DOHH2 (cell line): Measurements from ENCODE around the gene NOX5.

Experiments used
- H3F3A ChIP-seq: fragments of 200-600 bp; sonication (generic), shearing (Covaris generic); 2 replicates; pipeline ENCODE4 v1.6.0; 2016; ENCODE audit warnings: antibody characterized with exemption, mild to moderate bottlenecking; ENCODE audit not compliant: control insufficient read depth, insufficient read depth
- H3K27ac ChIP-seq: fragments of 200-600 bp; sonication (generic); 2 replicates; pipeline ENCODE4 v1.5.1; 2014; ENCODE audit warnings: low read depth, mild to moderate bottlenecking, low read length, moderate library complexity
- H3K27me3 ChIP-seq: fragments of 200-600 bp; sonication (generic); 2 replicates; pipeline ENCODE4 v1.6.1; 2014; ENCODE audit warnings: mild to moderate bottlenecking, low read length, mixed read lengths; ENCODE audit not compliant: control insufficient read depth
- H3K36me3 ChIP-seq: fragments of 200-600 bp; sonication (generic); 2 replicates; pipeline ENCODE4 v1.6.1; 2014; ENCODE audit warnings: mild to moderate bottlenecking, low read length, moderate library complexity, mixed read lengths; ENCODE audit not compliant: control insufficient read depth
- H3K4me1 ChIP-seq: fragments of 200-600 bp; sonication (generic); 2 replicates; pipeline ENCODE4 v1.6.1; 2014; ENCODE audit warnings: mild to moderate bottlenecking, low read length, mixed read lengths; ENCODE audit not compliant: control insufficient read depth
- H3K4me2 ChIP-seq: fragments of 200-600 bp; sonication (generic); 2 replicates; pipeline ENCODE4 v1.6.0; 2014; ENCODE audit warnings: mild to moderate bottlenecking, low read length, moderate library complexity
- H3K4me3 ChIP-seq: fragments of 200-600 bp; sonication (generic); 2 replicates; pipeline ENCODE4 v1.5.1; 2014; ENCODE audit warnings: mild to moderate bottlenecking, low read length, mixed read lengths
- H3K79me2 ChIP-seq: fragments of 200-600 bp; sonication (generic); 2 replicates; pipeline ENCODE4 v1.6.1; 2014; ENCODE audit warnings: mild to moderate bottlenecking, low read length, mixed read lengths; ENCODE audit not compliant: control insufficient read depth
- H3K9me2 ChIP-seq: fragments of 200-600 bp; sonication (generic); replicated peaks from 2 replicates; pipeline ENCODE4 v1.6.1; 2014; ENCODE audit warnings: mild to moderate bottlenecking, low read length, mixed read lengths; ENCODE audit not compliant: control insufficient read depth
- H3K9me3 ChIP-seq: fragments of 200-600 bp; sonication (generic); 2 replicates; pipeline ENCODE4 v1.6.1; 2014; ENCODE audit warnings: antibody characterized with exemption, low read length, mixed read lengths; ENCODE audit not compliant: control insufficient read depth, insufficient read depth
- H4K20me1 ChIP-seq: fragments of 200-600 bp; sonication (generic); 2 replicates; pipeline ENCODE4 v1.6.0; 2014; ENCODE audit warnings: low read depth, mild to moderate bottlenecking, antibody characterized with exemption, low read length, moderate library complexity; ENCODE audit not compliant: control insufficient read depth, insufficient read depth
- EZH2phosphoT487 ChIP-seq: fragments of 200-600 bp; sonication (generic); IDR thresholded peaks from 2 replicates; pipeline ENCODE4 v1.6.1; 2017; ENCODE audit warnings: borderline replicate concordance, mild to moderate bottlenecking, antibody characterized with exemption, low read length, moderate library complexity, mixed read lengths
- TF ChIP-seq, protein P1 (sequence below): fragments of 200-600 bp; sonication (generic); IDR thresholded peaks from one replicate; pipeline ENCODE4 v1.5.1; 2014; ENCODE audit warnings: antibody characterized with exemption, mild to moderate bottlenecking, low read depth, low read length; ENCODE audit not compliant: poor library complexity, severe bottlenecking

The NOX5 gene

DNA sequence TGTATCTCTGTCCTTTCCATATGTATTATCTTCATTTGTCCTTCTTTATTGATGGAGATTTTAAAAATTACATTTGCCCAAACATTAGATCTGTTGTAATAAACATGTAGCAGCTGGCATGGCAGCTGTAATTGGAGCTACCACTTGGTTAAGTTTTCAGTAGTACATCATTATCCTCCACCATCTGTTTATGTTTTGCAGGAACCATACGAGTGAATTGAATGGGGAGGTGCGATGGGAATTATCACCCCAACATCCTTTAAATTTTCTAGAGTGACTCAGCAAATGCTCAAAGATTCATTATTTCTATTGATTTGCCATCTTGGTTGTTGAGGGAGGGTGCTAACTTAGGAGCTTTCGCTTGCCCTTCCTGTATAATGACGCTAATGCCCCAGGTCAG, 32.6 kb upstream of the NOX5 start:
- TF ChIP-seq EZH2phosphoT487 = no peak
- TF ChIP-seq, protein P1, sequence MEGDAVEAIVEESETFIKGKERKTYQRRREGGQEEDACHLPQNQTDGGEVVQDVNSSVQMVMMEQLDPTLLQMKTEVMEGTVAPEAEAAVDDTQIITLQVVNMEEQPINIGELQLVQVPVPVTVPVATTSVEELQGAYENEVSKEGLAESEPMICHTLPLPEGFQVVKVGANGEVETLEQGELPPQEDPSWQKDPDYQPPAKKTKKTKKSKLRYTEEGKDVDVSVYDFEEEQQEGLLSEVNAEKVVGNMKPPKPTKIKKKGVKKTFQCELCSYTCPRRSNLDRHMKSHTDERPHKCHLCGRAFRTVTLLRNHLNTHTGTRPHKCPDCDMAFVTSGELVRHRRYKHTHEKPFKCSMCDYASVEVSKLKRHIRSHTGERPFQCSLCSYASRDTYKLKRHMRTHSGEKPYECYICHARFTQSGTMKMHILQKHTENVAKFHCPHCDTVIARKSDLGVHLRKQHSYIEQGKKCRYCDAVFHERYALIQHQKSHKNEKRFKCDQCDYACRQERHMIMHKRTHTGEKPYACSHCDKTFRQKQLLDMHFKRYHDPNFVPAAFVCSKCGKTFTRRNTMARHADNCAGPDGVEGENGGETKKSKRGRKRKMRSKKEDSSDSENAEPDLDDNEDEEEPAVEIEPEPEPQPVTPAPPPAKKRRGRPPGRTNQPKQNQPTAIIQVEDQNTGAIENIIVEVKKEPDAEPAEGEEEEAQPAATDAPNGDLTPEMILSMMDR = no peak
- no peaks in the 10 kb centered on the region for H3K79me2 ChIP-seq
- H3F3A ChIP-seq = no peaks in the 10 kb centered on the region
- H3K27me3 ChIP-seq = peaks cover 4% of the 10 kb centered on the region; the same call in 1 of the 2 replicates
- no peak overlapping the region for H3K27ac ChIP-seq
- no peak overlapping the region for H3K4me2 ChIP-seq
- H3K9me2 ChIP-seq = no peaks in the 10 kb centered on the region
- H3K4me1 ChIP-seq = no peaks in the 10 kb centered on the region
- no peaks in the 10 kb centered on the region for H4K20me1 ChIP-seq
- no peak overlapping the region for H3K4me3 ChIP-seq
- no peaks in the 10 kb centered on the region for H3K9me3 ChIP-seq
- H3K36me3 ChIP-seq = no peaks in the 10 kb centered on the region

DNA sequence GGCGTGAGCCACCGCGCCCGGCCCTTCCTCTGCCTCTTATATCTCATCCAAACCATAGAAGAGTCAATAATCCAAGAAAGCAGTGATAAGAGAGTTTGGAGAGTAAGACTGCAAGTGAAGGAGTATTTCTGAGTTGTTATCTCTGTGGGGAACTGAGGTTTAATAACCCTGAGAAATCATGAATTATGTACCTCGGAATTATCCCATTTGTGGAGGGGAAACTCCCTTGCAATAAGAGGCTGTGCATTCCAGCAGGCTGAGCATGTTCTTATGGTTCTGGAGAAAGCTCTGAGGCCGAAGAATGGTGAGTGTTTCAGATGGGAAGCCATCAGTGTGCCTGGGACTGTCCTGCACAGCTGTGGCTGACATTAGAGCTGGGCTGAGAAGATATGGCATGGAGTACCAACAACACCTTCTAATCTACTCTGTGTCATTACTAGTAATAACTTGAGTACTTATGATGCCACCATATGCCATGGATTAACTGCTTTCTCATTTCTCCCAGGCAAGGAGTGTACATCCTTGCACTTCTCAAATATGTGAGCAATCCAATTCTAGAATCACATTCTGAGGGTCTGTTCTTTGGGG, 31.4 kb upstream of the NOX5 start:
- Histone ChIP-seq H3K36me3 (no peaks in the 10 kb centered on the region), H3K4me1 (no peaks in the 10 kb centered on the region), H3K79me2 (no peaks in the 10 kb centered on the region), H3K9me3 (no peaks in the 10 kb centered on the region), H3K4me2 (no peak overlapping the region), H3K27me3 (peaks cover 4% of the 10 kb centered on the region; the same call in 1 of the 2 replicates), H3F3A (no peaks in the 10 kb centered on the region), H3K4me3 (no peak overlapping the region), H3K9me2 (no peaks in the 10 kb centered on the region), H3K27ac (no peak overlapping the region), H4K20me1 (no peaks in the 10 kb centered on the region)
- no peak for TF ChIP-seq EZH2phosphoT487
- TF ChIP-seq, protein P1 = no peak

DNA sequence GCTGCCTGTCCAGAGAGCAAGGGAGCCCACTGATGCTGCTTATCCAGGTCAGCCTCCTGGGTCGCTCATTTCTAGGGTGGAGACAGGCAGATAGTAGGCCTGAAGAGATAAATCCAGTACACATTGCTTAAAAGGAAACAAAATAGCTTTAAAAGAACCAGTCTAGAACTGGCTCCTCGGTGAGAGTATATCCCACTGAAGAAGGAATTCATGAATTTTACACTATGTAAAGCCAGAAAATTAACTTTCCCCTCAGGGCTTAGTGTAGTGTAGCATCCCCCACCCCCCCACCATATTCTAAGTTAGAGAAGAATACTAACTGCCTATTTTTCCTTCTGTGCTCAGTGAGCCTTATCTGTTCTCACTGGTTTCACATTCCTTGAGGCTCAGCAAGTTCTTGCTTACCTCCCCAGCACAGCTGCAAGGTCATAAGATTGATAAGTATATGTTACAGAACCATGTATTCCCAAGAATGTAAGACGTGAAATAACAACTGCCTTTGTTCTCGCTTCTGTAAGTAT, 30.5 kb upstream of the NOX5 start:
- TF ChIP-seq EZH2phosphoT487 = no peak
- TF ChIP-seq, protein P1 = no peak
- no peaks in the 10 kb centered on the region for H3K4me1 ChIP-seq
- peaks cover 4% of the 10 kb centered on the region; the same call in 1 of the 2 replicates for H3K27me3 ChIP-seq
- H3K4me3 ChIP-seq = no peak overlapping the region
- H3K79me2 ChIP-seq = no peaks in the 10 kb centered on the region
- no peaks in the 10 kb centered on the region for H3K9me3 ChIP-seq
- H3K9me2 ChIP-seq = no peaks in the 10 kb centered on the region
- H3F3A ChIP-seq = no peaks in the 10 kb centered on the region
- no peaks in the 10 kb centered on the region for H3K36me3 ChIP-seq
- no peaks in the 10 kb centered on the region for H4K20me1 ChIP-seq
- no peak overlapping the region for H3K4me2 ChIP-seq
- H3K27ac ChIP-seq = no peak overlapping the region
